GM19193 (cell line): ENCODE data around the gene GBX1.

ENCODE experiments used
- POLR2A ChIP-seq: IDR thresholded peaks from 4 replicates; pipeline ENCODE4 v1.6.1; 2011; ENCODE audit not compliant: insufficient read depth, insufficient read length; ENCODE audit errors: extremely low read depth

Gene GBX1

GRCh38 chr7:151181011-151181431, 13.5 kb upstream of the GBX1 start:
- no peak for TF ChIP-seq POLR2A

GRCh38 chr7:151179946-151180345, 12.5 kb upstream of the GBX1 start:
- no peak for TF ChIP-seq POLR2A

GRCh38 chr7:151179287-151179860, 11.9 kb upstream of the GBX1 start:
- no peak for TF ChIP-seq POLR2A

GRCh38 chr7:151178831-151179230, 11.3 kb upstream of the GBX1 start:
- TF ChIP-seq POLR2A = no peak

- no peak for TF ChIP-seq POLR2A
These were observed 10.7 kb upstream of the GBX1 start for GRCh38 chr7:151178236-151178635.

GRCh38 chr7:151177310-151177709, 9.8 kb upstream of the GBX1 start:
- no peak for TF ChIP-seq POLR2A

- no peak for TF ChIP-seq POLR2A
These were observed 8.9 kb upstream of the GBX1 start for GRCh38 chr7:151176401-151176800.

GRCh38 chr7:151175793-151176311, 8.4 kb upstream of the GBX1 start:
- TF ChIP-seq POLR2A = no peak

- TF ChIP-seq POLR2A = no peak
These were observed 7.7 kb upstream of the GBX1 start for GRCh38 chr7:151175047-151175792.

- no peak for TF ChIP-seq POLR2A
These were observed 7.0 kb upstream of the GBX1 start for GRCh38 chr7:151174246-151175046.

- TF ChIP-seq POLR2A = no peak
These were observed 6.1 kb upstream of the GBX1 start for GRCh38 chr7:151173386-151174245.

GRCh38 chr7:151172273-151173141, 5.0 kb upstream of the GBX1 start:
- no peak for TF ChIP-seq POLR2A

GRCh38 chr7:151168787-151169162, 1.3 kb upstream of the GBX1 start:
- TF ChIP-seq POLR2A = no peak
